Neural progenitor cell (in vitro differentiated cells): Measurements from ENCODE around the gene EPHB1. TPM values are rescaled to one million over a fixed set of nuclear protein-coding genes. Genes with fewer than 3 reads are reported as not detected.
A peak's percentile ranks its signal among the peaks of the same experiment; 100 is the strongest.
"Not testable (repeated sequence)": the region's sequence is repeated elsewhere in the genome, so short reads cannot be mapped to it uniquely, and the experiment has no call there.

Experiments used
- DNase-seq: peaks from one replicate; pipeline ENCODE4 v3.0.0-alpha.2; 2016; ENCODE audit warnings: low spot score
- H2AFZ ChIP-seq: fragments of 200-600 bp; sonication (generic); replicated peaks from 2 replicates; pipeline ENCODE4 v1.6.1; 2016; ENCODE audit warnings: antibody characterized with exemption
- H3F3A ChIP-seq: fragments of 200-600 bp; sonication (generic); 2 replicates; pipeline ENCODE4 v1.6.1; 2016; ENCODE audit warnings: antibody characterized with exemption, low read depth
- H3K27ac ChIP-seq: fragments of 200-600 bp; sonication (generic); 2 replicates; pipeline ENCODE4 v1.5.1; 2016; ENCODE audit warnings: mild to moderate bottlenecking
- H3K27me3 ChIP-seq: fragments of 200-600 bp; sonication (generic); 2 replicates; pipeline ENCODE4 v1.6.1; 2016; ENCODE audit warnings: mild to moderate bottlenecking, moderate library complexity
- H3K36me3 ChIP-seq: fragments of 200-600 bp; sonication (generic); 2 replicates; pipeline ENCODE4 v1.5.1; 2016
- H3K4me1 ChIP-seq: fragments of 200-600 bp; sonication (generic); 2 replicates; pipeline ENCODE4 v1.6.1; 2016; ENCODE audit warnings: mixed run types
- H3K4me2 ChIP-seq: fragments of 200-600 bp; sonication (generic); 2 replicates; pipeline ENCODE4 v1.6.1; 2016
- H3K4me3 ChIP-seq: fragments of 200-600 bp; sonication (generic); 2 replicates; pipeline ENCODE4 v1.5.1; 2016
- H3K79me2 ChIP-seq: fragments of 200-600 bp; sonication (generic); 2 replicates; pipeline ENCODE4 v1.6.1; 2016; ENCODE audit warnings: low read depth
- H3K9ac ChIP-seq: fragments of 200-600 bp; sonication (generic); 2 replicates; pipeline ENCODE4 v1.6.1; 2016
- H3K9me3 ChIP-seq: fragments of 200-600 bp; sonication (generic); 2 replicates; pipeline ENCODE4 v1.5.1; 2016; ENCODE audit warnings: low read depth
- H4K20me1 ChIP-seq: fragments of 200-600 bp; sonication (generic); 2 replicates; pipeline ENCODE4 v1.6.1; 2016; ENCODE audit warnings: low read depth
- H3K27ac Mint-ChIP-seq: 3 replicates; pipeline ENCODE4 v1.8.0; 2021; ENCODE audit warnings: mixed read lengths
- H3K27me3 Mint-ChIP-seq: 2 replicates; pipeline ENCODE4 v1.8.0; 2022; ENCODE audit warnings: low read depth, mild to moderate bottlenecking, inconsistent platforms, moderate library complexity, mixed read lengths; ENCODE audit not compliant: insufficient read depth
- H3K36me3 Mint-ChIP-seq: 3 replicates; pipeline ENCODE4 v1.8.0; 2021; ENCODE audit warnings: mixed read lengths
- H3K4me1 Mint-ChIP-seq: 3 replicates; pipeline ENCODE4 v1.8.0; 2021; ENCODE audit warnings: mixed read lengths
- H3K4me3 Mint-ChIP-seq: 3 replicates; pipeline ENCODE4 v1.8.0; 2021; ENCODE audit warnings: mild to moderate bottlenecking, moderate library complexity, mixed read lengths
- H3K9me3 Mint-ChIP-seq: 3 replicates; pipeline ENCODE4 v1.8.0; 2020; ENCODE audit warnings: mixed read lengths
- CTCF ChIP-seq: fragments of 200-600 bp; sonication (generic); IDR thresholded peaks from 2 replicates; pipeline ENCODE4 v1.5.1; 2017; ENCODE audit warnings: antibody characterized with exemption, mild to moderate bottlenecking
- EZH2 ChIP-seq: fragments of 200-600 bp; sonication (generic); IDR thresholded peaks from 2 replicates; pipeline ENCODE4 v1.6.1; 2017; ENCODE audit warnings: antibody characterized with exemption, mild to moderate bottlenecking, moderate library complexity
- EZH2phosphoT487 ChIP-seq: fragments of 200-600 bp; sonication (generic); IDR thresholded peaks from 2 replicates; pipeline ENCODE4 v1.6.1; 2017; ENCODE audit warnings: antibody characterized with exemption
- total RNA-seq: library from RNA; depleted of rRNA; stranded (reverse); fragments of >200 nt; gene quantifications from 2 replicates; pipeline ENCODE4 v1.2.3, GENCODE V29; 2015; ENCODE audit warnings: low replicate concordance

EPHB1 gene
- total RNA-seq, 1 donor from 2014 or later: 9.1 TPM

GRCh38 chr3:135229018-135229495 lies 434.0 kb downstream of the EPHB1 start:
- Mint-ChIP-seq H3K36me3 (peaks cover 7% of the 10 kb centered on the region), H3K27ac (no peak overlapping the region), H3K9me3 (peaks cover 6% of the 10 kb centered on the region), H3K4me1 (peaks cover 6% of the 10 kb centered on the region), H3K27me3 (peaks cover 7% of the 10 kb centered on the region), H3K4me3 (no peak overlapping the region)
- Histone ChIP-seq H3K4me3 (no peak overlapping the region), H3K4me1 (peaks cover 9% of the 10 kb centered on the region), H4K20me1 (no peaks in the 10 kb centered on the region), H3K27ac (no peak overlapping the region), H3K4me2 (no peak overlapping the region), H3K9ac (no peak overlapping the region), H3K79me2 (no peaks in the 10 kb centered on the region), H3K9me3 (no peaks in the 10 kb centered on the region), H3K36me3 (no peaks in the 10 kb centered on the region), H2AFZ (no peak overlapping the region), H3F3A (no peaks in the 10 kb centered on the region), H3K27me3 (no peaks in the 10 kb centered on the region)
- TF ChIP-seq EZH2 (no peak), CTCF (peak; percentile 30)
- DNase-seq: peak; percentile 35

GRCh38 chr3:135231737-135232136 lies 436.7 kb downstream of the EPHB1 start:
- no peak overlapping the region for H3K27ac Mint-ChIP-seq

GRCh38 chr3:135232226-135232625 lies 437.2 kb downstream of the EPHB1 start:
- Histone ChIP-seq H3K9ac (no peak overlapping the region), H3K9me3 (no peaks in the 10 kb centered on the region), H3K4me3 (no peak overlapping the region), H3K79me2 (no peaks in the 10 kb centered on the region), H3K36me3 (no peaks in the 10 kb centered on the region), H3F3A (no peaks in the 10 kb centered on the region), H3K27ac (no peak overlapping the region), H2AFZ (no peak overlapping the region), H4K20me1 (no peaks in the 10 kb centered on the region), H3K4me1 (peaks cover 9% of the 10 kb centered on the region), H3K27me3 (no peaks in the 10 kb centered on the region), H3K4me2 (no peak overlapping the region)
- TF ChIP-seq EZH2phosphoT487 (no peak), CTCF (no peak), EZH2 (no peak)
- peaks cover 15% of the 10 kb centered on the region for H3K9me3 Mint-ChIP-seq
- H3K27me3 Mint-ChIP-seq: peaks cover 7% of the 10 kb centered on the region
- no peak for DNase-seq
- H3K36me3 Mint-ChIP-seq: peaks cover 9% of the 10 kb centered on the region
- H3K4me1 Mint-ChIP-seq: peaks cover 6% of the 10 kb centered on the region
- H3K27ac Mint-ChIP-seq: no peak overlapping the region
- H3K4me3 Mint-ChIP-seq: no peak overlapping the region

More at GRCh38 chr3:135231737-135232136, 436.7 kb downstream of the EPHB1 start:
- Histone ChIP-seq H3K36me3 (no peaks in the 10 kb centered on the region), H3K27ac (no peak overlapping the region), H3K4me1 (peaks cover 9% of the 10 kb centered on the region), H3K27me3 (no peaks in the 10 kb centered on the region), H3K4me2 (no peak overlapping the region), H3K4me3 (no peak overlapping the region), H3F3A (no peaks in the 10 kb centered on the region), H3K9me3 (no peaks in the 10 kb centered on the region), H3K9ac (no peak overlapping the region), H3K79me2 (no peaks in the 10 kb centered on the region), H2AFZ (no peak overlapping the region), H4K20me1 (no peaks in the 10 kb centered on the region)
- no peak overlapping the region for H3K4me3 Mint-ChIP-seq
- peaks cover 15% of the 10 kb centered on the region for H3K9me3 Mint-ChIP-seq
- no peak for TF ChIP-seq EZH2
- TF ChIP-seq EZH2phosphoT487: no peak
- no peak for TF ChIP-seq CTCF
- no peak for DNase-seq
- peaks cover 7% of the 10 kb centered on the region for H3K27me3 Mint-ChIP-seq
- peaks cover 9% of the 10 kb centered on the region for H3K36me3 Mint-ChIP-seq
- H3K4me1 Mint-ChIP-seq: peaks cover 6% of the 10 kb centered on the region

- H3K4me2 ChIP-seq, H3K9ac ChIP-seq, H3K27ac ChIP-seq, H3K27me3 ChIP-seq, H4K20me1 ChIP-seq, H3K27ac Mint-ChIP-seq, H3K36me3 Mint-ChIP-seq, H3K27me3 Mint-ChIP-seq, H3F3A ChIP-seq, H3K79me2 ChIP-seq, H3K36me3 ChIP-seq, H3K9me3 ChIP-seq, H3K4me3 Mint-ChIP-seq, H2AFZ ChIP-seq, H3K4me3 ChIP-seq, DNase-seq: not testable (repeated sequence)
- peaks cover 14% of the 10 kb centered on the region for H3K4me1 ChIP-seq
- H3K9me3 Mint-ChIP-seq: peaks cover 15% of the 10 kb centered on the region
- peaks cover 13% of the 10 kb centered on the region for H3K4me1 Mint-ChIP-seq
Observed at GRCh38 chr3:135233476-135233875, 438.4 kb downstream of the EPHB1 start.
